ENCODE data around the gene RBMS1.
"Not testable (repeated sequence)": the region's sequence is repeated elsewhere in the genome, so short reads cannot be mapped to it uniquely, and the experiment has no call there.

Gene RBMS1

DNA sequence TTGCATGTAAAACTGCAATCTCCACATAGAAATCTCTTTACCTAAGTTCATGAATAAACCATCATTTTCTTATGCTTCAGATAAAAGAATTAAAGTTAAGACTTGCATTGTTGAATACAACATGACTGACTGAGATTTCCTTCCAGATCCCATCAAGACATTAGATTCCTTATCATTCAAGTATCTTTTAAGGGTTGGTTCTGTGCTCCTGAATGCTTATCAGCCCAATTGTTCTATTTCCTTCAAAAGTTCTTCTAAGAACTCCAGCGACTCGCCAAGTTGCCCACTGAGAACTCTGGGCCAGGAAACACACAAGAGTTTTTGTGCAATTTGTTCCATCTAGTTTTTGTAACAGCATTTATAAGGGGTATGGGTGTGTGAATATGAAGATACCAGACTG is 120.3 kb downstream of the RBMS1 start:
- FAIRE-seq: no peak
- TF ChIP-seq CTCF (IDR thresholded peaks at IDR 0.05; ENCODE audit: insufficient read depth, missing control alignments): no peak
- no peak for DNase-seq (ENCODE audit: insufficient read length, low spot score)

GRCh38 chr2:160372585-160372984 is 121.0 kb downstream of the RBMS1 start:
- DNase-seq (ENCODE audit: insufficient read length, low spot score) (no peak), FAIRE-seq (no peak)
- TF ChIP-seq CTCF (IDR thresholded peaks at IDR 0.05; ENCODE audit: insufficient read depth, missing control alignments): no peak

GRCh38 chr2:160372010-160372356 is 121.6 kb downstream of the RBMS1 start:
- FAIRE-seq: no peak
- no peak for TF ChIP-seq CTCF (IDR thresholded peaks at IDR 0.05; ENCODE audit: insufficient read depth, missing control alignments)
- DNase-seq (ENCODE audit: insufficient read length, low spot score): no peak

- DNase-seq (ENCODE audit: insufficient read length, low spot score) (no peak), FAIRE-seq (no peak)
- TF ChIP-seq CTCF (IDR thresholded peaks at IDR 0.05; ENCODE audit: insufficient read depth, missing control alignments): no peak
Observed at GRCh38 chr2:160371251-160372009, 122.2 kb downstream of the RBMS1 start.

DNA sequence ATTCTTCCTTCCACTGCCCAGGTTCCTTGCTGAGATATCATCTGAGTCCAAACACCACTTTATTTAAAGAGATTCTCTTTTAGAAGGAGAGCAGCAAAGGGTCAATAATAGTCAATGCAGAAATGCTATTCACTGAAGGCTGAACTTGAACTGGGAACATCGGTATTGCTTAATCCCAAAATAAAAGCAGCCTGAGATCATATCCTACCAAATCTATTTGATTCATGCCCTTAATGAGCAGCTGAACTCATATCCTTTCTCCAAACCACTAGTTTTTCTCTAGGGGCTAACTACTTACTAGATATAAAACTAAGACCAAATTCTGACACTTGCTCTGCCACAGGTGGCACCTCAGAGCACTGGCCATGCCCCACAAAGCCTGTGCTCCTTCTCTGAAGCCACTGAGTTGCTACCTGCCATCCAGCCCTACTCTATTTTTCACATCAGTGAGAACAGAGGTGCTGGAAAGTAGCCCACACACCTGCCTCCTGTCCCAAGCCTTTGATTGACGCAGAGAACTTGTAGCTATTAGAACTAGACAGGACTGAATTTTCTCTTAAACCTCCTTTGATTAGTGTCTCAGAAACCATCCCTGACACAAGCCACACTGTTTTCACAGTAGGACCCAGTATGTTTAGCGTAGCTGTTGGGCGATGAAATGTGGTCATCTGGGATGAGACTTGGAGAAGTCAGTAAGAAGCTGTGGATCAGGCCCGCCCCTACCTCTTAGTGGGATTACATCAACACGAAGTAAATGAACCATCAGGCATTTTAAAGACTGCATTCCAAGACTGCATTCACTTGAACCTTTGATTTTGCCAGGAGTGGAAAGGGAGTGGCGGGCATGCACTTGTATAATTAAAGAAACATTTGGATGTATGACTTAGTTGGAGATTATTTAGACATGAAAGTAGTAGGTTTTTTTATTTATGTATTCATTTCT is 124.3 kb downstream of the RBMS1 start:
- no peak for FAIRE-seq
- DNase-seq (ENCODE audit: insufficient read length, low spot score): no peak
- TF ChIP-seq CTCF (IDR thresholded peaks at IDR 0.05; ENCODE audit: insufficient read depth, missing control alignments): no peak

- no peak for TF ChIP-seq CTCF (IDR thresholded peaks at IDR 0.05; ENCODE audit: insufficient read depth, missing control alignments)
- FAIRE-seq (no peak), DNase-seq (ENCODE audit: insufficient read length, low spot score) (no peak)
Observed at GRCh38 chr2:160367887-160368286, 125.7 kb downstream of the RBMS1 start.

DNA sequence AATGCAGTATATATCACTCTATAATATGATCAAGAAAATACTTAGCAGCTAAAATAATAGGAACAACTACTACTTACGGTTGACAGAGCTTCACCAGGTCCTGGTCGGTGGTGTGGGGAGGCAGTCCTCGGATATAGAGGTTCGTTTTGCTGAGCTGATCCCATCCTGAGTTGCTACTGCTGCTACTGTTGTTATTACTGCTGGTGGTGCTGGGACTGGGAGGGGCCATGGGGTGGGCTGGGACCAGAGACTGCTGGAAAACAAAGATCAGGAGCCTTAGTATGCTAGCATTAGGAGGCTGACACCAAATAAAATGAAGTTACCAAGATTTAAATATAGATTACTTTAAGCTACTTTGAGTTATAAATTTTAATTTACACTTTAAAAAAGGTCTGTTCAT is 126.5 kb downstream of the RBMS1 start:
- not testable (repeated sequence) for DNase-seq (ENCODE audit: insufficient read length, low spot score); FAIRE-seq
